Activated T-cell treated with anti-CD3 and anti-CD28 coated beads, Interleukin-2, amount 50 U/mL, for 4 hours (primary cell): ENCODE data around the gene TRIM41. TPM values are rescaled to one million over a fixed set of nuclear protein-coding genes. Genes with fewer than 3 reads are reported as not detected.
"Not testable (repeated sequence)": the region's sequence is repeated elsewhere in the genome, so short reads cannot be mapped to it uniquely, and the experiment has no call there.

Experiments used
- ATAC-seq, 2 donors: fragments of 200-7000 bp; cut with Tn5 transposase; one replicate each; pipeline ENCODE4 v1.10.0; 2021
- DNase-seq: peaks from one replicate; pipeline ENCODE4 v3.0.0-alpha.2; 2020
- H3K27me3 Mint-ChIP-seq: one replicate; pipeline ENCODE4 v1.8.0; 2021; ENCODE audit warnings: low read depth, mixed read lengths
- H3K36me3 Mint-ChIP-seq: one replicate; pipeline ENCODE4 v1.8.0; 2022; ENCODE audit warnings: mixed read lengths; ENCODE audit not compliant: insufficient read depth
- H3K4me1 Mint-ChIP-seq: one replicate; pipeline ENCODE4 v1.8.0; 2021; ENCODE audit warnings: low read depth, mixed read lengths
- H3K4me3 Mint-ChIP-seq: one replicate; pipeline ENCODE4 v1.8.0; 2021; ENCODE audit warnings: mild to moderate bottlenecking, moderate library complexity, mixed read lengths
- H3K9me3 Mint-ChIP-seq: one replicate; pipeline ENCODE4 v1.8.0; 2021; ENCODE audit warnings: mixed read lengths
- total RNA-seq, 3 donors: library from RNA; stranded (reverse); gene quantifications; one replicate each; pipeline ENCODE4 v1.2.1, GENCODE V29; 2021

The TRIM41 gene
- 10 to 100 TPM; 37.6 to 39.5 (median 38.3) TPM for total RNA-seq

DNA sequence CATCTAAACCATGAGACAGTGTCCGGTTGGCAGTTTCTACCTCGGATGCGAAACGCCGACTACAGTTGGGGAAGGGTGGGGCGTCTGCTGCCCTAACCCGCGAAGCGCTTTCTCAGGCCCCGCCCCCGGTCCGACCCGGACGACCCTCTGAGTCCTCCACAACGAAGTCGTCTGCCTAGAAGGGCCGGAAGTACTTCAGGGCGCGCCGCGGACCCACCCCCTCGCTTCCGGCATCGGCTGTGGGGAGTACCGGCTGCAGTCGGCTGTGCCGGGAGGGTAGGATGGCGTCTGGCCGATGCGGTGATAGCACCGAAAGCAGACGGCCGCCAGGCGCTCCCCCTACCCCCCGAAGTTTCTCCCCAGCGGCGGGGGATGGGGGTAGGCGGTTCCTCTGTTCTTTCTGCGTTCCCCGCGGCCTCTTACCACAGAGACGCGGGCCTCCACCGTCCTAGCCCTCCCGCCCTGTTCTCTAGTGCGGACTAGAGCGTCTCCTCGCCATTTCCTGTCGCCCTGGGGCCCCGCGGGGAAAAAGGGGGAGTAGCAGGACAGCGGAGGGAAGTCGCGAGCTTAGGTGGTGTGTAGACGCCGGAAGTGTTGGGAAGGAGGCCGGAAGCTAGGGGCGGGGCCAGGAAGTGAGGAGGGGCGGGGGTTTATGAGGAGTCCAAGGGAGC lies at the start of gene TRIM41:
TRIM41 (plus strand) TSS at position 224 of the 671 bp plus-strand sequence. CDS start 719 bp downstream, outside the sequence.
- Mint-ChIP-seq H3K4me3 (peak within 1 kb of the TSS; percentile 96), H3K4me1 (peaks cover 46% of the 10 kb centered on the region), H3K36me3 (no peaks in the 10 kb centered on the region), H3K27me3 (peaks cover 3% of the 10 kb centered on the region), H3K9me3 (no peaks in the 10 kb centered on the region)
- DNase-seq (peak; percentile 95), ATAC-seq (peak; percentile 72 to 75)

DNA sequence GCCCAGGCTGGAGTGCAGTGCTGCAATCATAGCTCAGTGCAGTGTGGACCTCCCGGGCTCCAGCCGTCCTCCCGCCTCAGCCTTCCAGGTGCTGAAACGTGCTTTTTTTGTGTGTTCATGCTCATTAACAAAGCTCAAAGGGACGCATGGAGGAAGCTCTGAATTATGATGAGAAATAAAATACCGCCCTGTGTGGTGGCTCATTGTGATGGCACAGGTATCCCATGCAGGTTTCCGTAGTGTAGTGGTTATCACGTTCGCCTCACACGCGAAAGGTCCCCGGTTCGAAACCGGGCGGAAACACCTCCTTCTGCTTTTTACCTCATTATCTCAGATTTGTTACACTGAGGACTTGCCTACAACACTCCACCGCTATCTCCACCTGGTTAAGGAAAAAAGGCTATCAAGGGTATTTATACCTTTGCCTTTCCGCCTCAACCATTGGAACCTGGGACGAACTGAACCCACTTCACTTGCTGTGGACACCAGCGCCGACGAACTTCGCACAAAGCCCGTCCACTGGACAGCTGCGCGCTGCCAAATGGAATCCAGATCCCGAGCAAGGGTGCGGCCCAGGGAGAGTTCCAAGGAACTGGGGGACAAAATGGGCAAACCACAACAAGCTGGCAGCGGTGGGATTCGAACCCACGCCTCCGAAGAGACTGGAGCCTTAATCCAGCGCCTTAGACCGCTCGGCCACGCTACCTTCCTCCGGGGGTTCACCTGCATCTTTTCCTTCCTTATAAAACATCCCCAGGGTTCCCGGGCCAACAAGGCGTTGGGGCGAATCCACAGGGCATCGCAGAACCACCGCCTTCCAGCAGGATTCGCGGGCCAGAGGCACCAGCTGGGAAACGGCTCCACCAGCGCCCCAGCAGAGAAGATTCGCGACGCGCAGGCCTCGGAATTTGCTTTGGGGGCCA lies 49.4 kb upstream of the TRIM41 start:
- ATAC-seq (peak; percentile 77 to 80), DNase-seq (peak; percentile 41)
- H3K4me3 Mint-ChIP-seq = peak overlapping the region; percentile 77
- H3K4me1 Mint-ChIP-seq = peaks cover 34% of the 10 kb centered on the region
- H3K27me3 Mint-ChIP-seq = peaks cover 57% of the 10 kb centered on the region
- H3K9me3 Mint-ChIP-seq = no peaks in the 10 kb centered on the region
- no peaks in the 10 kb centered on the region for H3K36me3 Mint-ChIP-seq

DNA sequence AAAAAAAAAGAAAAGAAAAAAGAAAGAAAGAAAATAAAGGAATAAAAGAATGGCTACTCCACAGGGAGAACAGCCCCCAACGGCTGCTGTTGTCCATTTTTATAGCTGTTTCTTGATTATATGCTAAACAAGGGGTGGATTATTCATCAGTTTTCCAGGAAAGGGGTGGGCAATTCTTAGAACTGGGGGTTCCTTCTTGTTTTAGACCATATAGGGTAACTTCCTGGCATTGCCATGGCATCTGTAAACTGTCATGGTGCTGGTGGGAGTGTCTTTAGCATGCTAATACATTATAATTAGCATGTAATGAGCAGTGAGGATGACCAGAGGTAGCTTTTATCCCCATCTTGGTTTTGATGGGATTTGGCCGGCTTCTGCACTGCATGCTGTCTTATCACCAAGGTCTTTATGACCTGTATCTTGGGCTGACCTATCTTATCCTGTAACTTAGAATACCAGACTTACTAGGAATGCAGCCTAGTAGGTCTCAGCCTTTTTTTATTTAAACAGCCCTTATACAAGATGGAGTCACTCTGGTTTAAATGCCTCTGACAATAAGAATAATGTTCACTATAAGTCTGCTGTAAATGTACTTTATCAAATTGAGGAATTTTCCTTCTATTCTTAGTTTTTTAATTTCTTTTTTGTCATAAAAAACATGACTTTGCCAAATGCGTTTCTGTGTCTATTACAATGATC lies 46.7 kb upstream of the TRIM41 start:
- no peaks in the 10 kb centered on the region for H3K36me3 Mint-ChIP-seq
- no peak overlapping the region for H3K4me3 Mint-ChIP-seq
- no peak for ATAC-seq
- no peaks in the 10 kb centered on the region for H3K9me3 Mint-ChIP-seq
- DNase-seq = no peak
- H3K27me3 Mint-ChIP-seq = peaks cover 30% of the 10 kb centered on the region
- H3K4me1 Mint-ChIP-seq = peaks cover 17% of the 10 kb centered on the region

DNA sequence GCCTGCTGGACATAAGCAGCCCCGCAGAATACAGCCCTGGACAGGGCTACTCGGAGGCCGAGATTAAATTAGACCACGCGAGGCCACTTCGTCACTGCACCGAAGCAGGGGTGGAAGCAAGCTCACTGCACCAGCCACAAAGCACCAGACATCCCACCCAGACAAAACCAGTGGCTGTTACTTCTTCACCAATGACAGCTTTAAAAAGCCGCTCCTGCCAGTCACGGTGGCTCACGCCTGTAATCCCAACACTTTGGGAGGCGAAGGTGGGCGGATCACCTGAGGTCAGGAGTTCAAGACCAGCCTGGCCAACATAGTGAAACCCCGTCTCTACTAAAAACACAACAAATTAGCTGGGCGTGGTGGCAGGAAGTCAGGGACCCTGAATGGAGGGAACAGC lies 45.5 kb upstream of the TRIM41 start:
- H3K4me1 Mint-ChIP-seq = peaks cover 18% of the 10 kb centered on the region
- not testable (repeated sequence) for DNase-seq, H3K36me3 Mint-ChIP-seq, H3K9me3 Mint-ChIP-seq, ATAC-seq, H3K4me3 Mint-ChIP-seq
- peaks cover 24% of the 10 kb centered on the region for H3K27me3 Mint-ChIP-seq

DNA sequence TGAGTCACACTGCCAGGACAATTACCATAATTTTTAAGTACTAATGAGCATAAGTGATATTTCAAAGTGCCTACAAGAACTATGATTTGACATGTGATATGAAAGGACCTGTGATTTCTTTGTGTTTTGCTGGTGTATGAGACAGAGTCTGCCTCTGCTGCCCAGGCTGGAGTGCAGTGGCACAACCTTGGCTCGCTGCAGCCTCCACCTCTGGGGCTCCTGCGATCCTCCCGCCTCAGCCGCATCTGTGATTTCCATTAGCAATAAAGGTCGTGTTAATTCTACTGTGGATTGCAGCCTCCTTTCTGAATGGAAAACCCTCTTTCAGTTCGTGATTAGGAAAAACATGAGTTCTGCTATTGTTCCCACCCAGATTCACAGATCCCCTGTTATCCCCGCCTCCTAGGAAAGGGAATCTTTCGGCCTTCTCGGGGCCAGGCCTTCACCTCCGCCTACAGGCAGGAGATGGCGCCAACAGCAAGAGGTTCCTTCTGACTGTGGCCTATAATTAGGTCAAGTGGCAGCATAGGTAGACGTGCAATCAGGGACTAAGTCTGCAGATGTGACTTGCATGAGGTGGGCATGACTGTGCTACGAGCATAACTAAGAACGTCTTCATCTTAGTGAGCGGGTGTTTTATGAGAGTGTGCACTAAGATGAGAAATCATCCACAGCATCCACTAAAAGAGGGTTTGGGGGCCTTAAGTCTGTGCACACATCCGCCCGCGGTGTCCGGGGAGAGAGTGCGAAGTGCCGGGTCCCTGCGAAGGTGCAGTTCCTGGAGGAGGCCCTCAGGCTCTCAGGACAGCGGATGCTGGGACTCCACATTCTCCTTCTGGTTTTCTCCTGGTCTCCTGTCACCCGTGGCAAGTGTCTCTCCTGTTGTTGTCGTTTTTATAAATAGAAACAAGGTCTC lies 41.2 kb upstream of the TRIM41 start:
- Mint-ChIP-seq H3K4me3 (peak overlapping the region; percentile 73), H3K9me3 (no peaks in the 10 kb centered on the region), H3K36me3 (no peaks in the 10 kb centered on the region), H3K4me1 (peaks cover 31% of the 10 kb centered on the region), H3K27me3 (peaks cover under 1% of the 10 kb centered on the region)
- peak; percentile 66 to 67 for ATAC-seq
- peak; percentile 57 for DNase-seq

DNA sequence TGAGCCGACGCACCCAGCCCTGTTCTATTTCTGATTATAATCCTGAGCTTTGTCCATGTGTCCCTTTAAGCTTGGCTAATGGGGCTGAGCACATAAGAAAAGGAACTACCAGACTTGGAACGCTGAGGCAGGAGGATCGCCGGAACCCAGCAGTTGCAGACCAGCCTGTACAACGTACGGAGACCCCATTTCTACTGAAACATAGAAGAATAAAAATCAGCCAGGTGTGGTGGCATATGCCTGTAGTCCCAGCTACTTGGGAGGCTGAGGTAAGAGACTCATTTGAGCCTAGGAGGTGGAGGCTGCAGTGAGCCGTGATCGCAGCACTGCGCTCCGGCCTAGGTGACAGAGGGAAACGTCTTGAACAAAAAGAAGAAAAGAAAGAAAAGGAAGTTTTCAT lies 40.4 kb upstream of the TRIM41 start:
- Mint-ChIP-seq H3K27me3 (no peaks in the 10 kb centered on the region), H3K4me1 (peaks cover 31% of the 10 kb centered on the region), H3K4me3 (peak overlapping the region; percentile 73), H3K36me3 (no peaks in the 10 kb centered on the region), H3K9me3 (no peaks in the 10 kb centered on the region)
- DNase-seq = no peak
- no peak for ATAC-seq

DNA sequence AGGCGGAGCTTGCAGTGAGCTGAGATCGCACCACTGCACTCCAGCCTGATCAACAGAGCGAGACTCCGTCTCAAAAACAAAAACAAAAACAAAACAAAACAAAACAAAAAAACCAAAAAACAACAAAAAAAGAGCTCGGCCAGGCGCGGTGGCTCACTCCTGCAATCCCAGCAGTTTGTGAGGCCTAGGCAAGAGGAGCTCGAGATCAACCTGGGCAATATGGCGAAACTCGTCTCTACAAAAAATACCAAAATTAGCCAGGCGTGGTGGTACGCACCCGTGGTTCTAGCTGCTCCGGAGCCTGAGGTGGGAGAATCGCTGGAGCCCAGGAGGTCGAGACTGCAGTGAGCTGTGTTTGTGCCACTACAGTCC lies 38.2 kb upstream of the TRIM41 start:
- peaks cover 2% of the 10 kb centered on the region for H3K27me3 Mint-ChIP-seq
- peaks cover 37% of the 10 kb centered on the region for H3K4me1 Mint-ChIP-seq
- no peaks in the 10 kb centered on the region for H3K36me3 Mint-ChIP-seq
- H3K9me3 Mint-ChIP-seq = no peaks in the 10 kb centered on the region
- no peak for DNase-seq
- ATAC-seq = no peak
- H3K4me3 Mint-ChIP-seq = peak overlapping the region; percentile 89

DNA sequence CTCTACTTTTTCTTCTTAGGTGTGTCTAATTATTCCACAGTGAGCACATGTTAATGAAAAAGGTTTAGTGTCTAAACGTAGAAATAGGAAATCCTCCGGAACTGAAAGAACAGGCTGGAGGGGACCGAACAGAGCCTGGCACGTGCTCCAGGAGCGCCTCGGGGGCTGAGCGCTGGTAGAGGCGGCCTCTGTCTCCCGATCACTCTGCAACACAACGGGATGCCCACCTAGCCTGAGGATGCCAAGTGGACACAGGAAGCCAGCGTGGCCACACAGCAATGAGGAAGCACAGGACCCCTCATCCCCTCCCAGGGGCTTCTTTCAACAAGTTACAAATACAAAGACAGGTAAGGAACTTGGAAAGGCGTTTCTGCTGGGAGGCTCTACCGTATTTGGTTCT lies 37.5 kb upstream of the TRIM41 start:
- no peak for DNase-seq
- ATAC-seq = no peak
- Mint-ChIP-seq H3K4me1 (peaks cover 37% of the 10 kb centered on the region), H3K4me3 (no peak overlapping the region), H3K9me3 (no peaks in the 10 kb centered on the region), H3K36me3 (no peaks in the 10 kb centered on the region), H3K27me3 (peaks cover 2% of the 10 kb centered on the region)

DNA sequence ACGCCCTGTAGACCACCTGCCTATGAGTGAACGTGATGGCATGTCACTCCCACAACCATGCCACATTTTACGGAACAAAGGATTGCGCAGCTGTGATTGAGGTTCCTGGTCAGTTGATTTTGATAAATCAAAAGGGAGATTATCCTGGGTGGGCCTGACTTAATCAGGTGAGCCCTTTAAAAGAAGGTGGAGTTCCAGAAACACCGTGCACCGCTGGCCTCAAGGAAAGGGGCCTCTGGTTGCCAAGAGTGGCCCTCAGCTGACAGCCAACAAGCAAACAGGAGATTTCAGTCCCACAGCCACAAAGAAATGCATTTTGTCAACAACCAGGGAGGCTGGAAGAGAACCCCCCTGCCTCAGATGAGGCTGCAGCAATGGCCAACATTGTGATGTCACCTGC lies 37.1 kb upstream of the TRIM41 start:
- Mint-ChIP-seq H3K36me3 (no peaks in the 10 kb centered on the region), H3K27me3 (peaks cover 2% of the 10 kb centered on the region), H3K4me1 (peaks cover 37% of the 10 kb centered on the region), H3K4me3 (peak overlapping the region; percentile 16), H3K9me3 (no peaks in the 10 kb centered on the region)
- ATAC-seq (no peak), DNase-seq (no peak)

DNA sequence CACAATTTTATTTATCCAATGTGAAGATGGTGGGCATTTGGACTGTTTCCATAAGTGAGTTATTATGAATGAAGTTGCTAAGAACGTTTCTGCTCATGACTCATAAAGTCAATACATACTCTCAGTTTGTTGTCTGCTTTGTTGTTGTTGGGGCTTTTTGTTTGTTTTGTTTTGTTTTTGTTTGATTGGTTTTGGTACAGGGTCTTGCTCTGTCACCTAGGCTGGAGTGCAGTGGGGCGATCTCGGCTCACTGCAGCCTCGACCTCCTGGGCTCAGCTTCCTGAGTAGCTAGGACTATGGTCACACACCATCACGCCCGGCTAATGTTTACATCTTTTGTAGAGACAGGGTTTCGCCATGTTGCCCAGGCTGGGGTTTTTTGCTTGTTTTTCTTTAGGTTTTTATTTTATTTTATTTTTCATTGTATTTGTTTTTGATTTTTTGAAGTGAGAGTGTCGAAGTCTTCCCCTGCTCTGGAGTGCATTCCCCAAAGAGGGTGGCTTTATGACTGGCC lies 36.0 kb upstream of the TRIM41 start:
- no peaks in the 10 kb centered on the region for H3K36me3 Mint-ChIP-seq
- no peak for ATAC-seq
- no peaks in the 10 kb centered on the region for H3K9me3 Mint-ChIP-seq
- DNase-seq = no peak
- peak overlapping the region; percentile 29 for H3K4me3 Mint-ChIP-seq
- peaks cover 4% of the 10 kb centered on the region for H3K27me3 Mint-ChIP-seq
- H3K4me1 Mint-ChIP-seq = peaks cover 42% of the 10 kb centered on the region

DNA sequence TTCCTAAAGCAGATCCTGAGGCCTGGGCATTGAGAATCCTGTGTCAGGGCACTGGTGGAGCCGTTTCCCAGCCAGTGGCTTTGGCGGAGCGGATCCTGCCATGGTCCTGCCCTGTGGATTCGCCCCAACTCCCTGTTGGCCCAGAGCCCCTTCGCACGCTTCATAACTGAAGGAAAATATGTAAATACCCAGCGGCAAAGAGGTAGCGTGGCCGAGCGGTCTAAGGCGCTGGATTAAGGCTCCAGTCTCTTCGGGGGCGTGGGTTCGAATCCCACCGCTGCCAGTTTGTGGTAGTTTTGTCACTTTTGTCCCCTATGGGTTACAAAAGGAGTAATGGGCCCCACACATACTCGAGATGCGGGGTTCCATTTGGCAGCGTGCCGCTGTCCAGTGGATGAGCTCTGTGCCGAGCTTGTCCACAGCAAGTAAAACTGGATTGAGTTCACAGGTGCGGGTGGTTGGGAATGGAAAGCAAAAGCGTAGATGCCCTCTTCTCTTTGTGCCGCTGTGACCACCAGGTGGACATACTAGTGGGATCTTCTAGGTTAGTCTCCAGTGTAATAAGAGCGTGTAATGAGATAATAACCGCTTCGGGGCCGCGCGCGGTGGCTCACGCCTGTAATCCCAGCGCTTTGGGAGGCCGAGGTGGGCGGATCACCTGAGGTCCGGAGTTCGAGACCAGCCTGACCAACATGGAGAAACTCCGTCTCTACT lies 35.4 kb upstream of the TRIM41 start:
- DNase-seq = peak; percentile 22
- no peaks in the 10 kb centered on the region for H3K9me3 Mint-ChIP-seq
- H3K4me3 Mint-ChIP-seq = peak overlapping the region; percentile 93
- no peak for ATAC-seq
- no peaks in the 10 kb centered on the region for H3K36me3 Mint-ChIP-seq
- peaks cover 40% of the 10 kb centered on the region for H3K4me1 Mint-ChIP-seq
- peaks cover 4% of the 10 kb centered on the region for H3K27me3 Mint-ChIP-seq

DNA sequence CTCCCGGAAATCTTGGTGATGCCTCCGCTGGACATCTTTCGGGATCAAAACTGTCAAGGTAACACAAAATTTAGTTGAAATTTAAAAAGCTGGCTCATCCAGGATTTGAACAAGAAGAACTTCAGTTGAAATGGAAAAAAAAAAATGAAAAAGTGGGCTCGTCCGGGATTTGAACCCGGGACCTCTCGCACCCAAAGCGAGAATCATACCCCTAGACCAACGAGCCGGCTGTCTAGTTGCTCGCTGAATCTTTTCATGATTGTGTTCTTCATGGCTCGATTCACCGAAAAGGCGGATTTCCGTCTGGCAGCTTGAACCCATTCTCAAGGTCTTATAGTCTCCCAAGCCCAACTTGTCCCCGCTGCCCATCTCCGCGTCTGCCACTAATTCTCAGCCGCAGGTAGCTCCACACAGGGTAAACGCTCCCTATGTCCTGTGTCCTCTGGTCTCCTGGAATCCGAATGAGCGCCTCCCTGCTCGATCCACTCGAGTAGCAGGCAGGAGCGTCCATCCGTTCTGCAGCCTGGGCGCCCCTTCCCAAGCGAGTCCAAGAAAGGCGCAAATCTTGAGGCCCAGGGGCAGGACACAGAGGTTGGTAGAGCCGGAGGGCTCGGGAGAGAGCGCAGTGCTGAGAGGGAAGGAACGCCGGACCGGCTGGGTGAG lies 34.2 kb upstream of the TRIM41 start:
- no peak for ATAC-seq
- no peaks in the 10 kb centered on the region for H3K36me3 Mint-ChIP-seq

More for the DNA sequence above, 34.2 kb upstream of the TRIM41 start:
- Mint-ChIP-seq H3K9me3 (no peaks in the 10 kb centered on the region), H3K27me3 (peaks cover 4% of the 10 kb centered on the region), H3K4me1 (peaks cover 40% of the 10 kb centered on the region), H3K4me3 (peak overlapping the region; percentile 93)
- peak; percentile 72 for DNase-seq
